Right lobe of liver (tissue), 6 donors: Measurements from ENCODE around the gene PARP8. TPM values are rescaled to one million over a fixed set of nuclear protein-coding genes. Genes with fewer than 3 reads are reported as not detected.

Source experiments
- ATAC-seq, 4 donors: fragments of 200-7000 bp; cut with Tn5 transposase; one replicate each; pipeline ENCODE4 v1.9.1; 2020; ENCODE audit warnings: mild to moderate bottlenecking in 4 of 4, moderate library complexity in 4 of 4
- DNase-seq, 3 donors: peaks; one replicate each; pipeline ENCODE4 v3.0.0-alpha.2; 2020
- H3K27ac ChIP-seq, 3 donors: fragments of 200-600 bp; one replicate each; pipeline ENCODE4 v1.8.0; 2022
- H3K27me3 ChIP-seq, 2 donors: fragments of 200-600 bp; one replicate each; pipeline ENCODE4 v1.8.0; 2022
- H3K36me3 ChIP-seq, 4 donors: fragments of 200-600 bp; sonication (generic) in 1 of 4; one replicate each; pipeline versions ENCODE4 v1.5.1 to v1.8.0; 2017 to 2022; ENCODE audit warnings: control low read depth in 1 of 4
- H3K4me1 ChIP-seq, 4 donors: fragments of 200-600 bp; sonication (generic) in 1 of 4; one replicate each; pipeline versions ENCODE4 v1.5.1 to v1.8.0; 2017 to 2022; ENCODE audit warnings: control low read depth in 1 of 4
- H3K4me3 ChIP-seq, 3 donors: fragments of 200-600 bp; one replicate each; pipeline ENCODE4 v1.8.0; 2022
- H3K9me3 ChIP-seq, 4 donors: fragments of 200-600 bp; sonication (generic) in 1 of 4; one replicate each; pipeline versions ENCODE4 v1.5.1 to v1.8.0; 2017 to 2022; ENCODE audit warnings: control low read depth in 1 of 4
- CTCF ChIP-seq, 4 donors: fragments of 200-600 bp in 3 of 4; fragments of 450-650 bp in 1 of 4; IDR thresholded peaks; one replicate each; pipeline versions ENCODE4 v1.5.1 to v1.8.0; 2016 to 2022; ENCODE audit warnings: antibody characterized with exemption in 4 of 4, mild to moderate bottlenecking in 2 of 4
- POLR2A ChIP-seq: fragments of 450-650 bp; IDR thresholded peaks from one replicate; pipeline ENCODE4 v1.6.1; 2017; ENCODE audit warnings: antibody characterized with exemption, mild to moderate bottlenecking
- WGBS: methylation state at CpG from one replicate; pipeline ENCODE4 v1.1.6; 2018; ENCODE audit warnings: low coverage, low lambda C conversion rate; ENCODE audit not compliant: insufficient coverage; ENCODE audit errors: missing lambda C conversion rate; 5-methylcytosine and 5-hydroxymethylcytosine counted together
- intact Hi-C, 2 donors: fragments of 100-400 bp; cut with DNase I; formaldehyde crosslinking; loops; one replicate each; pipeline versions ENCODE4 v1.11.2 to v1.14.1; 2022
- total RNA-seq, 6 experiments: library from RNA; depleted of rRNA in 2 of 6; stranded (reverse); fragments of >200 nt in 2 of 6; fragmentation: NEBNext Ultra II Directional in 3 of 6; extraction: Animal tissue kit (Norgen Biotek cat#: 25700) in 3 of 6; gene quantifications; one replicate each; pipeline versions ENCODE4 v1.1.0 to v1.2.4, GENCODE V29; 2016 to 2023
- donor health status: DM: no; HTN: yes; CAD: no.
- donor health status: DM: no; HTN: no; CAD: no.
- donor health status: DM: no; HTN: no; CAD: no.
- donor health status: DM: no; HTN: yes; CAD: no.
- donor health status: DM: no; HTN: yes; CAD: no.

The PARP8 gene
- total RNA-seq, 6 experiments from 2014 or later, result 4.9 to 14.1 (median 10.1) TPM

GRCh38 chr5:50759526-50760270 is 93.3 kb downstream of the PARP8 start:
- H3K4me1 ChIP-seq, result no peaks in the 10 kb centered on the region
- H3K27me3 ChIP-seq, result no peaks in the 10 kb centered on the region
- DNase-seq (no peak), ATAC-seq (no peak)
- no peak overlapping the region for H3K27ac ChIP-seq
- TF ChIP-seq POLR2A (no peak), CTCF (IDR thresholded peaks at IDR 0.05) (no peak)
- intact Hi-C loops, result no loop called here
- 93% methylated on average over 1 of the region's 1 CpG for WGBS
- H3K9me3 ChIP-seq, result no peaks in the 10 kb centered on the region
- peaks cover 0 to 2% (median 0%) of the 10 kb centered on the region in 4 donors for H3K36me3 ChIP-seq
- no peak overlapping the region for H3K4me3 ChIP-seq

- DNase-seq, result no peak
- TF ChIP-seq CTCF (IDR thresholded peaks at IDR 0.05) (no peak), POLR2A (no peak)
- no peak for ATAC-seq
- Histone ChIP-seq H3K27ac (no peak overlapping the region), H3K27me3 (no peaks in the 10 kb centered on the region), H3K4me1 (no peaks in the 10 kb centered on the region), H3K9me3 (no peaks in the 10 kb centered on the region), H3K36me3 (peaks cover 0 to 2% (median 0%) of the 10 kb centered on the region in 4 donors), H3K4me3 (no peak overlapping the region)
- intact Hi-C loops, result no loop called here
These were observed 96.9 kb downstream of the PARP8 start for GRCh38 chr5:50763351-50763750.

- ATAC-seq, result no peak
- intact Hi-C loops, result no loop called here
These were observed 97.4 kb downstream of the PARP8 start for GRCh38 chr5:50763846-50764245.

GRCh38 chr5:50766042-50766441 is 99.6 kb downstream of the PARP8 start:
- peaks cover 0 to 2% (median 0%) of the 10 kb centered on the region in 4 donors for H3K36me3 ChIP-seq
- no peak for DNase-seq
- no peaks in the 10 kb centered on the region for H3K27me3 ChIP-seq
- WGBS, result 100% methylated on average over 2 of the region's 2 CpGs
- ATAC-seq, result no peak
- TF ChIP-seq CTCF (IDR thresholded peaks at IDR 0.05) (no peak), POLR2A (no peak)
- no peaks in the 10 kb centered on the region for H3K4me1 ChIP-seq
- H3K27ac ChIP-seq, result no peak overlapping the region
- H3K9me3 ChIP-seq, result no peaks in the 10 kb centered on the region
- no peak overlapping the region for H3K4me3 ChIP-seq
- intact Hi-C loops, result no loop called here

More at GRCh38 chr5:50763846-50764245, 97.4 kb downstream of the PARP8 start:
- 92% methylated on average over 7 of the region's 7 CpGs for WGBS
- DNase-seq, result no peak
- no peak overlapping the region for H3K27ac ChIP-seq
- no peaks in the 10 kb centered on the region for H3K9me3 ChIP-seq
- TF ChIP-seq POLR2A (no peak), CTCF (IDR thresholded peaks at IDR 0.05) (no peak)
- no peaks in the 10 kb centered on the region for H3K4me1 ChIP-seq
- peaks cover 0 to 2% (median 0%) of the 10 kb centered on the region in 4 donors for H3K36me3 ChIP-seq
- no peak overlapping the region for H3K4me3 ChIP-seq
- no peaks in the 10 kb centered on the region for H3K27me3 ChIP-seq
